HFFc6 (cell line): ENCODE data around the gene MARK3. TPM values are rescaled to one million over a fixed set of nuclear protein-coding genes. Genes with fewer than 3 reads are reported as not detected.

Source experiments
- DNase-seq: peaks from one replicate; pipeline ENCODE4 v3.0.0-alpha.2; 2018
- H3K27ac Mint-ChIP-seq: 2 replicates; pipeline ENCODE4 v1.8.0; 2020; ENCODE audit warnings: mild to moderate bottlenecking, mixed read lengths
- H3K27me3 Mint-ChIP-seq: 2 replicates; pipeline ENCODE4 v1.8.0; 2021; ENCODE audit warnings: mild to moderate bottlenecking, moderate library complexity, mixed read lengths; ENCODE audit not compliant: insufficient read depth
- H3K36me3 Mint-ChIP-seq: 2 replicates; pipeline ENCODE4 v1.8.0; 2021; ENCODE audit warnings: low read depth, mixed read lengths
- H3K4me1 Mint-ChIP-seq: 2 replicates; pipeline ENCODE4 v1.8.0; 2020; ENCODE audit warnings: low read depth, mixed read lengths
- H3K4me3 Mint-ChIP-seq: 2 replicates; pipeline ENCODE4 v1.8.0; 2020; ENCODE audit warnings: mild to moderate bottlenecking, moderate library complexity, mixed read lengths
- H3K9me3 Mint-ChIP-seq: 2 replicates; pipeline ENCODE4 v1.8.0; 2020; ENCODE audit warnings: mild to moderate bottlenecking, mixed read lengths
- CTCF ChIP-seq: fragments of 200-600 bp; sonication (generic); IDR thresholded peaks from 2 replicates; pipeline ENCODE4 v1.5.0; 2021; ENCODE audit warnings: antibody characterized with exemption, mild to moderate bottlenecking
- total RNA-seq, 6 experiments: library from RNA; stranded (reverse); fragmentation: NEBNext Ultra II Directional; extraction: Animal tissue kit (Norgen Biotek cat#: 25700); gene quantifications; 2 replicates in 1 of 6; 3 replicates in 5 of 6; pipeline ENCODE4 v1.2.3, GENCODE V29; 2021

Gene MARK3
- total RNA-seq, 6 experiments from 2014 or later = 57.4 to 71.8 (median 65.7) TPM

GRCh38 chr14:103527408-103528145 is 142.4 kb downstream of the MARK3 start:
- Mint-ChIP-seq H3K9me3 (no peaks in the 10 kb centered on the region), H3K36me3 (peaks cover 4% of the 10 kb centered on the region; the same call in 1 of the 2 replicates), H3K27me3 (peaks cover 7% of the 10 kb centered on the region), H3K4me1 (peaks cover 32% of the 10 kb centered on the region), H3K4me3 (peak overlapping the region; percentile 96), H3K27ac (peak overlapping the region; percentile 97)
- peak; percentile 57 for DNase-seq
- no peak for TF ChIP-seq CTCF

GRCh38 chr14:103528146-103528586 is 143.0 kb downstream of the MARK3 start:
- peak overlapping the region; percentile 97 for H3K27ac Mint-ChIP-seq
- H3K4me1 Mint-ChIP-seq = peaks cover 32% of the 10 kb centered on the region
- peak overlapping the region; percentile 96 for H3K4me3 Mint-ChIP-seq
- no peaks in the 10 kb centered on the region for H3K9me3 Mint-ChIP-seq
- no peak for TF ChIP-seq CTCF
- H3K27me3 Mint-ChIP-seq = peaks cover 7% of the 10 kb centered on the region
- H3K36me3 Mint-ChIP-seq = peaks cover 4% of the 10 kb centered on the region; the same call in 1 of the 2 replicates
- no peak for DNase-seq

GRCh38 chr14:103528587-103529382 is 143.6 kb downstream of the MARK3 start, which contains the start of gene TRMT61A:
TRMT61A (plus strand) TSS chr14:103529196; CDS start chr14:103529979, 783 bp downstream.
- Mint-ChIP-seq H3K36me3 (peaks cover 4% of the 10 kb centered on the region; the same call in 1 of the 2 replicates), H3K27ac (peak within 1 kb of the TSS; percentile 97), H3K4me1 (peaks cover 32% of the 10 kb centered on the region), H3K4me3 (peak within 1 kb of the TSS; percentile 96), H3K27me3 (peaks cover 7% of the 10 kb centered on the region), H3K9me3 (no peaks in the 10 kb centered on the region)
- peak; percentile 86 for DNase-seq
- TF ChIP-seq CTCF = no peak

- peaks cover 4% of the 10 kb centered on the region; the same call in 1 of the 2 replicates for H3K36me3 Mint-ChIP-seq
- H3K9me3 Mint-ChIP-seq = no peaks in the 10 kb centered on the region
- DNase-seq = no peak
- peaks cover 7% of the 10 kb centered on the region for H3K27me3 Mint-ChIP-seq
- TF ChIP-seq CTCF = no peak
- peaks cover 32% of the 10 kb centered on the region for H3K4me1 Mint-ChIP-seq
- peak overlapping the region; percentile 89 for H3K27ac Mint-ChIP-seq
- H3K4me3 Mint-ChIP-seq = peak overlapping the region; percentile 96
Measured at GRCh38 chr14:103529383-103530365, 144.5 kb downstream of the MARK3 start.

GRCh38 chr14:103530390-103530789 is 145.2 kb downstream of the MARK3 start:
- peaks cover 4% of the 10 kb centered on the region; the same call in 1 of the 2 replicates for H3K36me3 Mint-ChIP-seq
- no peak for TF ChIP-seq CTCF
- DNase-seq = no peak
- H3K9me3 Mint-ChIP-seq = no peaks in the 10 kb centered on the region
- peak overlapping the region; percentile 96 for H3K4me3 Mint-ChIP-seq
- H3K4me1 Mint-ChIP-seq = peaks cover 32% of the 10 kb centered on the region
- H3K27me3 Mint-ChIP-seq = peaks cover 5% of the 10 kb centered on the region
- H3K27ac Mint-ChIP-seq = no peak overlapping the region
